Endothelial cell of umbilical vein (primary cell): ENCODE results near the gene RFC3.

Source experiments
- EZH2 ChIP-seq: IDR thresholded peaks from 2 replicates; pipeline ENCODE4 v1.6.1; 2012; ENCODE audit warnings: borderline replicate concordance, low read depth, mild to moderate bottlenecking, moderate library complexity, low read length, inconsistent platforms; ENCODE audit not compliant: severe bottlenecking
- MYC ChIP-seq: IDR thresholded peaks from one replicate; pipeline ENCODE4 v1.6.1; 2011; ENCODE audit warnings: mild to moderate bottlenecking, low read depth, low read length
- POLR2A ChIP-seq: IDR thresholded peaks from 2 replicates; pipeline ENCODE4 v1.6.1; 2012; ENCODE audit warnings: low read depth, mild to moderate bottlenecking, control low read depth, low read length
- POLR2AphosphoS5 ChIP-seq: IDR thresholded peaks from 2 replicates; pipeline ENCODE4 v1.6.1; 2012; ENCODE audit warnings: low read depth, mild to moderate bottlenecking, control low read depth, low read length, moderate library complexity; ENCODE audit not compliant: insufficient read depth
- TF ChIP-seq, protein P1 (sequence below), 2 donors: IDR thresholded peaks; 1 replicate in 1 of 2; 2 replicates in 1 of 2; pipeline ENCODE4 v1.5.1; 2011; ENCODE audit warnings: low read length in 2 of 2, mild to moderate bottlenecking in 2 of 2, moderate library complexity in 2 of 2, control low read depth in 1 of 2, inconsistent platforms in 1 of 2, low read depth in 1 of 2; ENCODE audit not compliant: insufficient read depth in 1 of 2; ENCODE audit errors: extremely low read depth in 1 of 2
- TF ChIP-seq, protein P2 (sequence below): IDR thresholded peaks from 2 replicates; pipeline ENCODE4 v1.6.1; 2011; ENCODE audit not compliant: insufficient read depth, insufficient read length

DNA sequence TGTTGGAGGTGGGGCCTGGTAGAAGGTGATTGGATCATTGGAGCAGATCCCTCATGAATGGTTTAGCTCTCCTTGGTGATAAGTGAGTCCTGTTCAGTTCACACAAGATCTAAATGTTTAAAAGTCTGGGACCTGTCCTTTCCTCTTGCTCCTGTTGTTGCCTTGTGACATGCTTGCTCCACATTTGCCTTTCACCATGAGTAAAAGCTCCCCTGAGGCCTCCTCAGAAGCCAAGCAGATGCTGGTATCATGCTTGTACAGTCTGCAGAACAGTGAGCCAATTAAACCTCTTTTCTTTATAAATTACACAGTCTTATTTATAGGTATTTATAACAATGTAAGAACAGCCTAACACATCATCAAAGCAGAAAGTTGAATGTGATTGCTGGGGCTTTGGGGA lies 24.2 kb upstream of the RFC3 start:
- TF ChIP-seq, protein P1, sequence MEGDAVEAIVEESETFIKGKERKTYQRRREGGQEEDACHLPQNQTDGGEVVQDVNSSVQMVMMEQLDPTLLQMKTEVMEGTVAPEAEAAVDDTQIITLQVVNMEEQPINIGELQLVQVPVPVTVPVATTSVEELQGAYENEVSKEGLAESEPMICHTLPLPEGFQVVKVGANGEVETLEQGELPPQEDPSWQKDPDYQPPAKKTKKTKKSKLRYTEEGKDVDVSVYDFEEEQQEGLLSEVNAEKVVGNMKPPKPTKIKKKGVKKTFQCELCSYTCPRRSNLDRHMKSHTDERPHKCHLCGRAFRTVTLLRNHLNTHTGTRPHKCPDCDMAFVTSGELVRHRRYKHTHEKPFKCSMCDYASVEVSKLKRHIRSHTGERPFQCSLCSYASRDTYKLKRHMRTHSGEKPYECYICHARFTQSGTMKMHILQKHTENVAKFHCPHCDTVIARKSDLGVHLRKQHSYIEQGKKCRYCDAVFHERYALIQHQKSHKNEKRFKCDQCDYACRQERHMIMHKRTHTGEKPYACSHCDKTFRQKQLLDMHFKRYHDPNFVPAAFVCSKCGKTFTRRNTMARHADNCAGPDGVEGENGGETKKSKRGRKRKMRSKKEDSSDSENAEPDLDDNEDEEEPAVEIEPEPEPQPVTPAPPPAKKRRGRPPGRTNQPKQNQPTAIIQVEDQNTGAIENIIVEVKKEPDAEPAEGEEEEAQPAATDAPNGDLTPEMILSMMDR (IDR thresholded peaks at IDR 0.05; ENCODE audit: extremely low read depth in 1 of 2, insufficient read depth in 1 of 2, low read depth in 1 of 2, low read length in 2 of 2), result no peak
- no peak for TF ChIP-seq EZH2
- no peak for TF ChIP-seq POLR2A
- TF ChIP-seq POLR2AphosphoS5, result no peak
- TF ChIP-seq, protein P2, sequence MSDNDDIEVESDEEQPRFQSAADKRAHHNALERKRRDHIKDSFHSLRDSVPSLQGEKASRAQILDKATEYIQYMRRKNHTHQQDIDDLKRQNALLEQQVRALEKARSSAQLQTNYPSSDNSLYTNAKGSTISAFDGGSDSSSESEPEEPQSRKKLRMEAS, result no peak
- no peak for TF ChIP-seq MYC
